OCI-M2 (cell line): ENCODE results near the gene FHOD3.
"Not testable (repeated sequence)": the region's sequence is repeated elsewhere in the genome, so short reads cannot be mapped to it uniquely, and the experiment has no call there.

Experiments
- DNase-seq: peaks from one replicate; lab custom pipeline; 2025; ENCODE audit not compliant: unreplicated experiment; lab: John Stamatoyannopoulos, UW

FHOD3 gene

DNA sequence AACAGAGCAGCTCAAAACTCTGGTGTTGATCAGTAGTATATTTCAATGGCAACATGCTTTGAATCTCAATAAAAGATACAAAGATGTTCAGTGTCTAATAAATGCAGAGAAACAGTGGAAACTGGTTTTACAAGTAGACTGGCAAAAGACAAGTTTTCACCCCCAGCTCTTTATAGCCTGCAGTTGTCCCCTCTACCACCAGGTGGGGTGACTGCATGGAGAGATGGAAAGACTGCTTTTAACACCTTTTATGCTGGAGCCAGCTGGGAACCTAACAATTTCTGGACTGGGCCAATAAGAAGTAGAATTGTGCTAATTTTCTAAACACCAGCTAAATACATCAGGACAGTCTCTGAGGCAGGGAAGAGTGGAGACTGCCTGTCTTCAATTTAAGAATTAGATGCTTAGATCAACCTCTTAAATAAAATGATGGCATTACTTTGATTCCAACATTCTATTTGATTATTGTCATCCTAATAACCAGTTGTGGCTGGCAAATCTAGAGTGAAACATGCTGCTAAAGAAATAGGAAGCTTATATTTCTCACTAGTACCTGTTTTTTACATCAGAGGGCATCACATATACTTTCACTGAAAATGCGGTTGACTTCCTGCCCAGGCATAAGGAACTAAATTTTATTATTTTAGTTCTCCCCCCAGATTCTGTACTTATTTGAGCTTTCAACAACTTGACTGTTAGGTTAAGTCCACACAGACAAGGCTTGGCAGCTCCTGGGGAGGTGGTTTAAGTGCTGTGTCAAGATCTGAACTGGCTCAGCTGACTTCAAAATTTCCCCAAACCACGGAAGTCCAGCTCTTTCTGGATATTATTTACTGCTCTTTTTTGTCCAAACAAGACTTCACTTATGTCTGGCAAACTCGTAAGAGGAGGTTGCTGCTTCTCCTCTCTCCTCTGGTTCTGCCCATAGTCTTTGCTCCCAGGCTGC lies 390.8 kb downstream of the FHOD3 start:
- DNase-seq, result peak; percentile 0

- no peak for DNase-seq
Observed at GRCh38 chr18:36692371-36692770, 394.9 kb downstream of the FHOD3 start.

DNA sequence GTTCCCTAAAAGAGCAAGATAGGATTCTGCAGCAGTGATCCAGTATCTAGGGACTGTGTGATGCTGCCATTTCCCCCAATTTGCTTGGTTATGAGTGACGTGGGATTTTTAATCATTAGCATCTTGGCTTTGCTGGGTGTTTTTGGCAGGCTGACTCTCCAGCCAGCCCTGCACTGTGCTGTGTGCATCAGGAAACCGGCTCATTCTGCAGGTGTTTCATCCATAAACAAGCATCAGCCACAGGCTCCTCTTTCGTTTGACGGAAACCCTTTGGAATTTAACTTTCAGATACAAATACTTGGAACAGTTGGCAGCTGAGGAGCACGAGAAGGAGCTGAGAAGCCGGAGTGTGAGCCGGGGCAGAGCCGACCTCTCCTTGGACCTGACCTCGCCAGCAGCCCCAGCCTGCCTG lies 395.4 kb downstream of the FHOD3 start:
- no peak for DNase-seq

DNA sequence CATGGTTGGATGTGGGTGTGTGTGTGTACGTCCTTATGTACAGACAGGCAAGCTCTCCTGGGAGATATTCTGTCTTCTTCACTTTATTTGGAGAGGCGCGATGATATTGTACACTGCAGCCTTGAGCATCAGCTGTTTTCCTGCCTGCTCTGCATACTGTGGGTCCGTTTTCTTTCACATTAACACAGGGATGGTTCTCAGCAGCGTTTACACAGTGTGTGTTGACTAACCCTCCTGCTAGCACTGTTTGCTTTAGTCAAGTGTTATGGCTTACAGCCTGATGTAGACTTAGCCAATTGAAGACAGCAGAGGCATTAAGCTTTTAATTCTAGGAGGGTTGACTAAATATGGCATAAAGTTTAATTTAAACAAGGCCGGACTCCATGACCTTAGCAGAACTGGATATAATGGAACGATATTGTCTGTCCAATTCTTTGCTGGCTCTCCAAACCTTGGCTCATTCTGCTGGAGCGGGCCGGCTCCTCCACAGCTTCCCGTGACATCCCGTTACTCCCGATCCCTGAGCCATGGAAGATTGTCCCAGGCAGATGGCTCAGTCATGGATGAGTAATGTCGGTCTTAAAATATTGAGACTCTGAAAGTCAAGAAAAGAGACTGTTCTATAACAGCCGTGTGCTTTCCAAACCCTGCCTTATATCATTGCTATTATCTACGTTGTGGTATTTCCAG lies 396.6 kb downstream of the FHOD3 start:
- DNase-seq, result no peak

DNA sequence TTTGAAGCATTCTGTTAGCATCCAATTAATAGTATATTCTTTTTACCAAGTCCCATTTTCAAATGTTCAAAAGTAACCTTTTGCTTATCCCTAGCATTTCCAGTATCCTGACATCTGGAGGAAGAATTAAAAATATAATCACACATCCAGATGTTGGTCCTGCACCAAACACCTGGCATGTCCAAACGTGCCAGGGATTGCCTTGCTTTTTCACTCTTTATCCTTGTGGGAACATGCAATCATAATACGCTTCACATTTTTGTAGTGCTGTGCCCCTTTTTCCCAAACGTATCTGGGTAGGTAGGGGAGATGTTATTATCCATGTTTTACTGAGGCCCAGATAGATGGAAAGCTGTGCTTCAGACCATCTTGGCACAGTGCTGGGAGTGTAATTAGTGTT lies 398.3 kb downstream of the FHOD3 start:
- no peak for DNase-seq

- no peak for DNase-seq
Observed at GRCh38 chr18:36697905-36698304, 400.4 kb downstream of the FHOD3 start.

- no peak for DNase-seq
Observed at GRCh38 chr18:36700955-36701354, 403.4 kb downstream of the FHOD3 start.

DNA sequence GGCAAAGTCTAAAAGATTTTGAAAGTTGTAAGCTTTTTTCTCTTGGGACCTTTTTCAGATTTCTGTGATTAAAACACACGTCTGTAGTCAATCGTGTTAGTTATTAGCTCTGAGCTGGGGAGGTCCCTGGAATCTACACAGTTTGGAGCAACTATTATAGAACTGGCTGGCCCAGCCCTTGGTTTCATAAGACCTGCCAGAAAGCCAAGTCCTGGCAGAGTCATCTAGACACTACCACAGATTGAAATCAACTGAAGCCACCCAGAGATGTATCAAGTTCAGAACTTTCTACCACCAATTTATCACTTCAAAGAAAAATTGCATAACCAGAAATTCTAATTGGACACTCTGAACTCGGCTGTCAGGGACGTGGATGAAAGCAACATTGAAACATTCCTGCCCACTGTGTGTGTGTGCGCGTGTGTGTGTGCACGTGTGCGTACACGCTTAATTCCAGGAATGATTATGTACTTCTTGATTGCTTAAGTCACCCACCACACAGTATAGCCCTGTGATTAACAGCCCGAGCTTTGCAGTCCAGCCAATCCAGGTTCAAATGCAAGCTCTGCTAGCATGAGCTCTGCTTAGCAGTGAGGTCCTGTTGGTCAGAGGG lies 405.0 kb downstream of the FHOD3 start:
- DNase-seq, result no peak

GRCh38 chr18:36704156-36704555 lies 406.6 kb downstream of the FHOD3 start:
- DNase-seq, result no peak

- DNase-seq, result no peak
Observed at GRCh38 chr18:36706134-36706881, 408.8 kb downstream of the FHOD3 start.

DNA sequence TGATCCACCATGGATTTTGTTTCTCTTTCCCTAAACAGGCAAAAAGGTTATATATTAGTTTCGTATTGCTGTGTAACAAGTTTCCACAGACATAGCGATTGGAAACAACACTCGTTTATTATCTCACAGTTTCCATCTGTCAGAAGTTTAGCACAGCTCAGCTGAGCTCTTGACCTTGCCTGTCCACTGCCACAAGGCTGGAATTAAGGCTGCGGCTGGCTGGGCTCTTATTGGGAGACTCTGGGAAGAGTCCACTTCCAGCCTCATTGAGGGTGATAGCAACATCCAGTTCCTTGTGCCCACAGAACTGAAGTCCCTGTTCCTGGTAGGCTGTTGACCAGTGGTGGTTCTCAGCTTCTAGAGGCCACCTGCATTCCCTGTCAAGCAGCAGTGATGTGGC lies 410.9 kb downstream of the FHOD3 start:
- no peak for DNase-seq

DNA sequence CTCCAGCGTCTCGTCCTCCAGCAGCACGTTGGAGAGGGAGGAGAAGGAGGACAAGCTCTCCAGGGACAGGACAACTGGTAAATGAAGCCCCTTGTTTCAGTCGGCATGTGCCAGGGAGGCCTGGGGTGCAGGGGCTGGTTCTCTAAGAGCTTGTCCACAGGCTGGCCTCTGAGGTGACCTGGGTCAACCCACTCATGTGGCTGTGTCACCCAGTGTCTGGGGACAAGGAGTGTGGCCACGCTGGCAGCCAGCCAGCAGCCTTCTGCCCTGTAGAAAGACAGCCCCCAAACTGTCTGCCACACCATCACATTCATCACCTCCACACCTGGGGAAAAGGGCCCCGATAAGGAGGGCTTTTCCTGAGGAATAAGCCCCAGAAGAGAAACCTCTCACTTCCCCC lies 411.8 kb downstream of the FHOD3 start:
- no peak for DNase-seq

DNA sequence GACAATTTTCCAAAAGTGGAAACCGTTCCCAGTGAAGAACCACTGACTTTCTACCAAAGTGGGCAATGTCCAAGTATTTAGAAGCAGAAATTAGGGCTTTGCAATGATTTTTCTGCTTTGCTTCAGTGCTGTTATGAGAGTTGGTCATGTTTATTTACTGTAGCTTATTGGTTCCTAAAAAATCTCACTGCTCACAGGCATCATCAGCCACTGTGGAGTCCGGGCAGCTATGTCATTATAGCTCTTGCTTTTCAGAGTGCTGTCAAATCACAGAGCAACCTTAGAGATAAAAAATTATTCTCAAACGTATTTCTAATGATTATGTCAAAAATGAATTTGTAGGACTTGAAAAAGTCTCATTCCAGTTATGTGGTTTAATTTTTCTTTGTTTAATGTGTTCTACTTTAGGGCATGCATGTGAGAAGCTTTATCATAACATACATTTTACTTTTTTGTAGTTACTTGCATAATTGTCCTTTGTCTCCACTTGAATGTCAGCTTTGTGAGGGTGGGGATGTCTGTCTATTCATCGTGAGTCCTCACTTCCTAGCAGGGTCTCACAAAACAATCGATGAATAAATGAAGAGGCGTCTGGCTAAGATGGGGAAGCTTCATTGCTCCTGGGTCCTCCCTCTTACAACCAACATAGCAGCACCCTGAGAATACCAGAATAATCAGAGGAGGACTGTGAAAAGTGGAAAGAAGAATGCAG lies 413.7 kb downstream of the FHOD3 start:
- no peak for DNase-seq

GRCh38 chr18:36711813-36712444 lies 414.4 kb downstream of the FHOD3 start:
- no peak for DNase-seq

DNA sequence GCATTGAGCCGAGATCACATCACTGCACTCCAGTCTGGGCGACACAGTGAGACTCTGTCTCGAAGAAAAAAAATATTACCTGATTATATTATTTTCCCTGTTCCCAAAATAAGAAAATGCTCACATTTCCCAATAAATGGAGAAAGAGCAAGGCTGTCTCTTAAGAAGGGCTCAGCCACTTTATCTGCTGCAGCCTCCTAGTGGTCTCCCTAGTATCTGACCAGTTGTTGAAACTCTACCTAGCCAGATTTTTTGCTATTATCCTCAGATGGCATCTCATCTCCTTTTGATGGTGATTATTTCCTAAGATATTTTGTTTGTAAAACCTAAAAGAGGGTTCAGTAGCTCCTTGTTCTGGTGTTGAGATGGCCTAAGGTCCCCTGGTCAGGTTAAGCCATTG lies 417.0 kb downstream of the FHOD3 start:
- no peak for DNase-seq

DNA sequence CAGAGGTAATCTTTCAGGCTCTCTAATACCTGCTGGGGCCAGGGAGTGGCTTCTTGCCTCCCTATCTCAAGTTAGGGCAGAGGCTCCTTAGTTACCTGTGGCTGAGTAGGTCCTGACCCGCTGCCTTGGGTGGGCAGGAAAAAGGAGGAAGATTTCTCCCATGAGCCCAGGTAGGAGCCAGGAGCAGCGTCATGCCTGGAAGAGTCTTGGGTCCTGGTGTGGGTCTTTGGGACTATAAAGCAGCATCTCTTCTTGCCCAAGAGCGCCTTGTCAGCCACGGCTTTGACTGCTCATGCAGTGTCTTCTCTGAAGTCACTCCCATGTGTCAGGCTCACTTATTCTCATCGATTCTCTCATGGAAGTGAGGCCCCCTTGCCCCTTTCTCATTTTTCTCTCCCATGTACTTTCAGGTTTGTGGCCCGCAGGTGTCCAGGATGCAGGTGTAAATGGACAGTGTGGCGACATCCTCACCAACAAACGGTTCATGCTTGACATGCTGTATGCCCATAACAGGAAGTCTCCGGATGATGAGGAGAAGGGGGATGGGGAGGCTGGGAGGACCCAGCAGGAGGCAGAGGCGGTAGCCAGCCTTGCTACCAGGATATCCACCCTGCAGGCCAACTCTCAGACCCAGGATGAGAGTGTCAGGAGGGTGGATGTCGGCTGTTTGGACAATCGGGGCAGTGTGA lies 420.1 kb downstream of the FHOD3 start:
- no peak for DNase-seq

DNA sequence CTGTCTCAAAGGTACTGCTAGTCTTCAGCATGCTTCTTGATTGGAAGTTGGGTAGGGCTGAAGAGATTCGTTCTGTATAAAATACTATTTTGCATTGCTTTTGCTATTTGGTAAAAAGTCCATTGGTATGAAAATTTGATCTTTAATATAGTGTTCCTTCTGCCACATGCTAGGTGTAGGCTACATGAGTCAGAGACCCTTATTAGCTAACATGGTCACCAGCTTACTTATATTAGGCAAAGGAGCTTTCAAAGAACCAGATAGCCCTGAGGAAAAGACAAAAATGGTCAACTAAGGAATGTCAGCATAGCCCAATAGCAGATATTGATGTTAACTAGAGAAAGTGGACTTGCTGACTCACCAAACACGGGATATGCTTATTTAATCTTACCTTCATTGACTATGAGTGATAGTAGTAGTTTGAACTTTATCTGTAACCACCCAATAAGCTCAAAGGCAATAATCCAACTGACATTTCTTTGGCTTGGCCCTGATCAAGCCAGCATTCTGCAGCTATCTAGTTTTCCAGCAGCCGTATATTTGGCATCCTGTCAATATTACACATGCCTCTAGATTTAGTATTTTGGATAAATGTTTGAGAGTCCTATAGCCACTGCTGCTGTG lies 421.3 kb downstream of the FHOD3 start:
- DNase-seq, result no peak

GRCh38 chr18:36719630-36720029 lies 422.1 kb downstream of the FHOD3 start:
- no peak for DNase-seq

- DNase-seq, result not testable (repeated sequence)
Observed at GRCh38 chr18:36721351-36721750, 423.8 kb downstream of the FHOD3 start.
